ENCODE results near the gene ITSN1.

Gene ITSN1

DNA sequence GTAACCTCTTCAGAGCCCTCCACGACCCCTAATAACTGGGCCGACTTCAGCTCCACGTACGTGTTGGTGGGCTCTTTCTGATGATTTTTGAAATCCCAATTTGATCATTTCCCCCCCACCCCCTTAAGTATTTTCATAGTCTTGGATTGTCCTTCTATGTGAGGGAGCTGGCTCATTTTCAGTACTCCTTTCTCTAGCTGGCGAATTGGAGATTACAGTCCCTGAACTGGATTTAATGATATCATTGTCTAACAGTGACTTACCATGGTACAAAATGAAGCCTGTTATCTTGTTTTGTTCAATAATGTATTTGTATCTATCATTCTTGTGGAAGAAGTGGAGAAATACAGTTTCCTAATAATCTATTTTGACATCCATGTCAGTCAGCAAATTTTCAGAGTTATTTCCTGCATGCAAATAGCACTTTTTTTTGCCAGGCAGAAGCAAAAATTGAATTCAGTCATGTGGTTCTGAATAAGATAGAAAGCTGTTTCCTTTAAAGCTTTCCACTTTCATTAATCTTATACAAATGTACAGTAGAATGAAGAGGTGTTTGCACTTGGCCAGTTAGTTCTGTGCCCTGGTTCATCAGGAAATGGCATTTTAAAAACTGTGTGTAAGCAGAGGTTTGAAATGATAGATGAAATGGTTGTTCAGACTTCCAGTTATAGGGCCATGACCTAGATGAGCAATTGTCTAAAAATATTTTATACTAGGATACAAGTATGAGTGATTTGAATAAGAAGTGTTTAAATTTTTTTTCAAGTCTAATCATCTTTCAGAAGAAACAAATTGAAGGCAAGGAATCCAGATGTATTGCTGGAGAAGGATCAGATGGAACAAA, 169.1 kb downstream of the ITSN1 start:
- no peak for DNase-seq (ENCODE audit: extremely low read depth, insufficient read length)
- no peak overlapping the region for H3K4me3 ChIP-seq (replicated peaks; ENCODE audit: low read depth, low read length)
- H3K27me3 ChIP-seq (replicated peaks; ENCODE audit: control insufficient read depth, insufficient read depth, low read length), result no peaks in the 10 kb centered on the region
- no peak for TF ChIP-seq CTCF (IDR thresholded peaks at IDR 0.05; ENCODE audit: insufficient read depth, low read length, poor library complexity, severe bottlenecking)
- no peaks in the 10 kb centered on the region for H3K36me3 ChIP-seq (ENCODE audit: control insufficient read depth, insufficient read depth, low read length)

- no peak for TF ChIP-seq CTCF (IDR thresholded peaks at IDR 0.05; ENCODE audit: insufficient read depth, low read length, poor library complexity, severe bottlenecking)
- Histone ChIP-seq H3K27me3 (replicated peaks; ENCODE audit: control insufficient read depth, insufficient read depth, low read length) (no peaks in the 10 kb centered on the region), H3K4me3 (replicated peaks; ENCODE audit: low read depth, low read length) (no peak overlapping the region), H3K36me3 (ENCODE audit: control insufficient read depth, insufficient read depth, low read length) (no peaks in the 10 kb centered on the region)
- DNase-seq (ENCODE audit: extremely low read depth, insufficient read length), result no peak
These were observed 171.6 kb downstream of the ITSN1 start for GRCh38 chr21:33813832-33814365.

DNA sequence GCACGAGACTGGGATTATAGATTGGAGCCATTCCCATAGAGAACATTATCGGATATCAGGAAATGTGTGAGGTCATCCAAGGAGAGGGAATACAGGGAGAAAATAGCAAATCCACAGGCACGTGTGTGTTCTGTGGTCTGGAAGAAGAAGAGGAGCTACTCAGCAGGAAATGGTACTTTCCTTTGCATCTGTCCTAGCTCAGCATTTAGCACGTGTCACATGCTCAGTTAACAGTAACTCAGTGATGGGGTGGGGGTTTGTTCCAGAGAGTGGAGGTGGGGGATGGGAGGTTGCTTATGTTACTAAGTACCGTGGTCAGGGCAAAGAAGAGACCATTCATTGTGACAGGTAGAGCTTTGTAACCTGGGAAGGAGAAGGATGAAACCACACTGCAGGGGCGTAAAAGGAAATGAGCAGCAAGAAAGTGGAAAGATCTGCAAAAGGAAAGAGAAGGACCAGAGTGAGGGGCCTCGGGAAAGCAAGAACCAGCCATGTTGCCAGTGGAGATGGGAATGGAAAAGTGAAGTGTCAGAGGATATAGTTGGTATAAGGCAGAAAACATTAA, 172.9 kb downstream of the ITSN1 start:
- no peaks in the 10 kb centered on the region for H3K27me3 ChIP-seq (replicated peaks; ENCODE audit: control insufficient read depth, insufficient read depth, low read length)
- no peak for TF ChIP-seq CTCF (IDR thresholded peaks at IDR 0.05; ENCODE audit: insufficient read depth, low read length, poor library complexity, severe bottlenecking)
- DNase-seq (ENCODE audit: extremely low read depth, insufficient read length), result no peak
- H3K36me3 ChIP-seq (ENCODE audit: control insufficient read depth, insufficient read depth, low read length), result no peaks in the 10 kb centered on the region
- H3K4me3 ChIP-seq (replicated peaks; ENCODE audit: low read depth, low read length), result no peak overlapping the region

- no peak for DNase-seq (ENCODE audit: extremely low read depth, insufficient read length)
- no peaks in the 10 kb centered on the region for H3K36me3 ChIP-seq (ENCODE audit: control insufficient read depth, insufficient read depth, low read length)
- no peak for TF ChIP-seq CTCF (IDR thresholded peaks at IDR 0.05; ENCODE audit: insufficient read depth, low read length, poor library complexity, severe bottlenecking)
- no peaks in the 10 kb centered on the region for H3K27me3 ChIP-seq (replicated peaks; ENCODE audit: control insufficient read depth, insufficient read depth, low read length)
- H3K4me3 ChIP-seq (replicated peaks; ENCODE audit: low read depth, low read length), result no peak overlapping the region
These were observed 173.9 kb downstream of the ITSN1 start for GRCh38 chr21:33816174-33816573.

- DNase-seq (ENCODE audit: extremely low read depth, insufficient read length), result no peak
- H3K4me3 ChIP-seq (replicated peaks; ENCODE audit: low read depth, low read length), result no peak overlapping the region
- no peak for TF ChIP-seq CTCF (IDR thresholded peaks at IDR 0.05; ENCODE audit: insufficient read depth, low read length, poor library complexity, severe bottlenecking)
- H3K27me3 ChIP-seq (replicated peaks; ENCODE audit: control insufficient read depth, insufficient read depth, low read length), result no peaks in the 10 kb centered on the region
- H3K36me3 ChIP-seq (ENCODE audit: control insufficient read depth, insufficient read depth, low read length), result no peaks in the 10 kb centered on the region
These were observed 174.8 kb downstream of the ITSN1 start for GRCh38 chr21:33817138-33817537.

All from GM06990 (cell line).